Adrenal gland (tissue), 12 donors: ENCODE data around the gene CALCR. TPM values are rescaled to one million over a fixed set of nuclear protein-coding genes. Genes with fewer than 3 reads are reported as not detected.

Experiments
- DNase-seq, 7 donors: peaks; one replicate each; pipeline ENCODE4 v3.0.0-alpha.2; 2019 to 2020
- H3K27ac ChIP-seq, 5 donors: fragments of 200-600 bp; sonication (generic) in 4 of 5; 1 replicate in 3 of 5; 2 replicates in 2 of 5; pipeline versions ENCODE4 v1.5.1 to v1.8.0; 2016 to 2020; ENCODE audit warnings: mild to moderate bottlenecking in 1 of 5
- H3K27me3 ChIP-seq: fragments of 200-600 bp; 2 replicates; pipeline ENCODE4 v1.8.0; 2021
- H3K36me3 ChIP-seq, 2 donors: fragments of 200-600 bp; replicated peaks in 1 of 2; 1 replicate in 1 of 2; 2 replicates in 1 of 2; pipeline versions ENCODE4 v1.5.1 to v1.8.0; 2018 to 2022
- H3K4me1 ChIP-seq, 2 donors: fragments of 200-600 bp; replicated peaks in 1 of 2; 1 replicate in 1 of 2; 2 replicates in 1 of 2; pipeline versions ENCODE4 v1.5.1 to v1.8.0; 2018 to 2021
- H3K4me3 ChIP-seq, 4 donors: fragments of 200-600 bp; sonication (generic) in 3 of 4; one replicate each; pipeline ENCODE4 v1.5.1; 2016 to 2018
- H3K9me3 ChIP-seq, 3 donors: fragments of 200-600 bp; sonication (generic) in 1 of 3; replicated peaks in 1 of 3; 1 replicate in 2 of 3; 2 replicates in 1 of 3; pipeline versions ENCODE4 v1.5.1 to v1.8.0; 2016 to 2021
- POLR2A ChIP-seq, 2 donors: fragments of 450-650 bp; IDR thresholded peaks; one replicate each; pipeline ENCODE4 v1.6.1; 2017; ENCODE audit warnings: antibody characterized with exemption in 2 of 2, mild to moderate bottlenecking in 2 of 2, moderate library complexity in 1 of 2
- WGBS, 4 donors: extraction: QIAGEN DNeasy Blood & Tissue Kit in 2 of 4; methylation state at CpG; one replicate each; pipeline versions ENCODE4 v1.1.5 to v1.1.7; 2013 to 2017; 5-methylcytosine and 5-hydroxymethylcytosine counted together
- intact Hi-C, 2 donors: fragments of 100-400 bp; cut with DNase I; formaldehyde crosslinking; loops; one replicate each; pipeline versions ENCODE4 v1.14.1 to v1.15.0; 2022 to 2023
- microRNA counts, 2 donors: library from miRNA; unstranded; fragments of <30 nt; microRNA quantifications; one replicate each; lab custom pipeline; 2016
- microRNA-seq, 3 donors: library from miRNA; unstranded; fragments of <30 nt; microRNA quantifications; one replicate each; pipeline ENCODE4, GENCODE V29; 2017 to 2020
- polyA plus RNA-seq, 3 donors: library from polyadenylated mRNA; stranded (reverse); fragments of 200-250 nt in 2 of 3; fragments of 350-450 nt in 1 of 3; fragmentation: Illumina TruSeq in 1 of 3; extraction: RNeasy Lipid Tissue Mini Kit (QIAGEN cat#74804) in 1 of 3; gene quantifications; one replicate each; pipeline ENCODE4 v1.2.3, GENCODE V29; 2013 to 2014
- small RNA-seq, 2 donors: library from RNA; depleted of rRNA; stranded (forward); fragments of <200 nt; gene quantifications; one replicate each; pipeline ENCODE3, GENCODE V24; 2016
- total RNA-seq, 9 donors: library from RNA; depleted of rRNA in 4 of 9; stranded (reverse); fragments of >200 nt in 4 of 9; fragments of 120-200 nt in 1 of 9; fragmentation: NEBNext Ultra II Directional in 1 of 9; extraction: Animal tissue kit (Norgen Biotek cat#: 25700) in 1 of 9; gene quantifications; one replicate each; pipeline versions ENCODE4 v1.1.0 to v1.2.4, GENCODE V29; 2013 to 2023
- TF ChIP-seq, protein P1 (sequence below), 6 experiments: fragments of 450-650 bp in 4 of 6; fragments of 200-600 bp in 2 of 6; sonication (generic) in 1 of 6; IDR thresholded peaks; 1 replicate in 5 of 6; 2 replicates in 1 of 6; pipeline versions ENCODE4 v1.5.1 to v1.8.0; 2016 to 2021; ENCODE audit warnings: antibody characterized with exemption in 6 of 6, mild to moderate bottlenecking in 2 of 6, moderate library complexity in 1 of 6
- donor health status: healthy with polysubstance abuse.
- donor health status: Bipolar disorder and iron deficiency.
- donor health status: DM: yes; HTN: yes; CAD: no.
- donor health status: DM: no; HTN: no; CAD: no.
- donor health status: DM: no; HTN: no; CAD: no.
- donor health status: DM: yes; HTN: yes; CAD: no.

CALCR gene
- total and polyA plus RNA-seq, 12 donors, result 0.03 to 0.52 (median 0.14) TPM; not detected in 4

- Histone ChIP-seq H3K9me3 (no peaks in the 10 kb centered on the region), H3K27me3 (peaks cover 5% of the 10 kb centered on the region), H3K4me1 (no peaks in the 10 kb centered on the region), H3K27ac (no peak overlapping the region), H3K4me3 (no peak overlapping the region), H3K36me3 (no peaks in the 10 kb centered on the region)
- intact Hi-C loops, result no loop called here
- no peak for TF ChIP-seq POLR2A (IDR thresholded peaks at IDR 0.05)
- TF ChIP-seq, protein P1, sequence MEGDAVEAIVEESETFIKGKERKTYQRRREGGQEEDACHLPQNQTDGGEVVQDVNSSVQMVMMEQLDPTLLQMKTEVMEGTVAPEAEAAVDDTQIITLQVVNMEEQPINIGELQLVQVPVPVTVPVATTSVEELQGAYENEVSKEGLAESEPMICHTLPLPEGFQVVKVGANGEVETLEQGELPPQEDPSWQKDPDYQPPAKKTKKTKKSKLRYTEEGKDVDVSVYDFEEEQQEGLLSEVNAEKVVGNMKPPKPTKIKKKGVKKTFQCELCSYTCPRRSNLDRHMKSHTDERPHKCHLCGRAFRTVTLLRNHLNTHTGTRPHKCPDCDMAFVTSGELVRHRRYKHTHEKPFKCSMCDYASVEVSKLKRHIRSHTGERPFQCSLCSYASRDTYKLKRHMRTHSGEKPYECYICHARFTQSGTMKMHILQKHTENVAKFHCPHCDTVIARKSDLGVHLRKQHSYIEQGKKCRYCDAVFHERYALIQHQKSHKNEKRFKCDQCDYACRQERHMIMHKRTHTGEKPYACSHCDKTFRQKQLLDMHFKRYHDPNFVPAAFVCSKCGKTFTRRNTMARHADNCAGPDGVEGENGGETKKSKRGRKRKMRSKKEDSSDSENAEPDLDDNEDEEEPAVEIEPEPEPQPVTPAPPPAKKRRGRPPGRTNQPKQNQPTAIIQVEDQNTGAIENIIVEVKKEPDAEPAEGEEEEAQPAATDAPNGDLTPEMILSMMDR (IDR thresholded peaks at IDR 0.05), result no peak
- WGBS, 4 donors, result 82 to 96% (median 89%) methylated on average over 3 of the region's 3 CpGs
- DNase-seq, result no peak
These were observed 192.2 kb downstream of the CALCR start for GRCh38 chr7:93382362-93382761.

DNA sequence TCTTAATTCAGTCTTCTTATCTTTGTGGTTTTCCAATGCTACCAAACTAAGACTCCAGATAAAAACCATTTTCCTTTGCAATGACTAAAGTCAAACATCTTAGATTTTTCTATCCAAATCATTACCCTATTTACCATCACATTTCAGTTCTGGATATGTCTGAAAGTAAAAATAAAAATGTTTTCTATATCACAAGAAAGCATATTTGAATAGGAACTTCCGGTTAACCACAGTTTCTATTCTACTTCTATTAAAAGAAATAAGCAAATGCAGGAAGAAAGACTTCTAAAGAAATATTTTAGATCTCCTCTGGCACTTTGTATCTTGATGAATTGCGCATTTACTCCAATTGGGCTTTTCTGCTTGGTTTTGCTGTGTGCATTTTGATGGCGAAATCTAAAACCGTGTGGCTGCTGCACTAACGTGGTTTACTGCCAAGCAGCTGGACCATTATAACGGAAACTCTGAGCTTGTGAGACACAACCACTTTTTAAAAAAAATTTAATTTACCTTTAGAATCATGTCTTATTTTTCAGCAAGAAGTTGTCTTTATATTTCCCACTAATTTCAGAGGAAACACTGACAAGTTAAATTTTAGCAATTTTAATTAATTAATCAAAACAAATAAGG, 196.3 kb downstream of the CALCR start:
- H3K27me3 ChIP-seq, result peaks cover 5% of the 10 kb centered on the region
- H3K36me3 ChIP-seq, result no peaks in the 10 kb centered on the region
- H3K9me3 ChIP-seq, result no peaks in the 10 kb centered on the region
- H3K4me1 ChIP-seq, result no peaks in the 10 kb centered on the region
- no peak for DNase-seq
- H3K27ac ChIP-seq, result no peak overlapping the region
- no peak overlapping the region for H3K4me3 ChIP-seq
- TF ChIP-seq, protein P1 (IDR thresholded peaks at IDR 0.05), result no peak
- TF ChIP-seq POLR2A (IDR thresholded peaks at IDR 0.05), result no peak
- 64 to 72% (median 72%) methylated on average over 6 of the region's 6 CpGs for WGBS, 4 donors
- intact Hi-C loops, result loop anchor here in 1 of 2 donors (10.0 kb wide), 1 partner anchor 133 kb away; no protein-coding TSS in a partner anchor

- Histone ChIP-seq H3K36me3 (no peaks in the 10 kb centered on the region), H3K4me3 (no peak overlapping the region), H3K9me3 (no peaks in the 10 kb centered on the region), H3K4me1 (no peaks in the 10 kb centered on the region), H3K27me3 (peaks cover 5% of the 10 kb centered on the region), H3K27ac (no peak overlapping the region)
- DNase-seq, result no peak
- intact Hi-C loops, result loop anchor here in 1 of 2 donors (10.0 kb wide), 1 partner anchor 131 kb away; no protein-coding TSS in a partner anchor
- TF ChIP-seq, protein P1 (IDR thresholded peaks at IDR 0.05), result no peak
- no peak for TF ChIP-seq POLR2A (IDR thresholded peaks at IDR 0.05)
These were observed 198.9 kb downstream of the CALCR start for GRCh38 chr7:93375603-93376002.

MicroRNA genes within 50 kb of the gene (microRNA counts, 767-probe panel; counts per million panel counts)
- microRNA hsa-miR-489 (lab: Ali Mortazavi, UCI) (0 counts per million in 2 donors), microRNA hsa-miR-653 (lab: Ali Mortazavi, UCI) (0 counts per million in 2 donors)

Small RNA genes lying within 50 kb of the gene (microRNA-seq; reads per million reads assigned to microRNA genes)
- gene MIR489, result 2.8 to 8.0 (median 8.0) reads per million in 3 donors
- 6.8 to 18.8 (median 7.6) reads per million in 3 donors for gene MIR653

Small RNA genes lying within 50 kb of the gene (small RNA-seq; reads per million reads assigned to genes)
- gene MIR489 (1.1 to 1.3 reads per million in 2 donors), gene MIR653 (0.33 to 0.59 reads per million in 2 donors)
